ENCODE measurements around the gene TYSND1.
"Not testable (repeated sequence)": the region's sequence is repeated elsewhere in the genome, so short reads cannot be mapped to it uniquely, and the experiment has no call there.

The TYSND1 gene

GRCh38 chr10:70163448-70163847 is 16.9 kb upstream of the TYSND1 start:
- DNase-seq, result no peak

GRCh38 chr10:70162892-70163201 is 16.3 kb upstream of the TYSND1 start:
- DNase-seq, result no peak

DNA sequence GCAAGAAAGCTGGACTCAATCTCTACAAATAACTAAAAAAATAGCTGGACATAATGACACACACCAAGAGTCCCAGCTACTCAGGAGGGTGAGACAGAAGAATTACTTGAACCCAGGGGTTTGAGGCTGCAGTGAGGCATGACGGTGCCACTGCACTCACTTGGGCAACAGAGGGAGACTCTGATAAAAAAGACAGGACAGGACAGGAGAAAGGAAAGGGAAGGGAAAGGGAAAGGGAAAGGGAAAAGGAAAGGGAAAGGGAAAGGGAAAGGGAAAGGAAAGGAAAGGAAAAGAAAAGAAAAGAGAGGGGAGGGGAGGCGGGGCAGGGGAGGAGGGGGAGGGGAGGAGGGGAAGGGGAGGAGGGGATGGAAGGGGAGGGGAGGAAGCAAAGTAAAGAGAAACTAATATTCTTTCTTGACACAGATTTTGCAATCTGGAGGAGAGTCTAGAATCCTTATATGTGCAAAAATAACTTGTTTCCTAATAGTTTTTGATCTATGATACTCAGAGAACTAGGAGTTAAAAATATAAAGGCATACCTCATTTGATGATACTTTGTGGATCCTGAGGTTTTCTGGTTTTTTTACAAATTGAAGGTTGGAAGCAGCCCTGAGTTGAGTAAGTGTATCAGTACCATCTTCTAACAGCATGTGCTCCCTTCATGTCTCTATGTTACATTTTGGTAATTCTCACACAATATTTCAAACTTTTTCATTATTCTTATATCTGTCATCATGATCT is 15.8 kb upstream of the TYSND1 start:
- no peak for DNase-seq

DNA sequence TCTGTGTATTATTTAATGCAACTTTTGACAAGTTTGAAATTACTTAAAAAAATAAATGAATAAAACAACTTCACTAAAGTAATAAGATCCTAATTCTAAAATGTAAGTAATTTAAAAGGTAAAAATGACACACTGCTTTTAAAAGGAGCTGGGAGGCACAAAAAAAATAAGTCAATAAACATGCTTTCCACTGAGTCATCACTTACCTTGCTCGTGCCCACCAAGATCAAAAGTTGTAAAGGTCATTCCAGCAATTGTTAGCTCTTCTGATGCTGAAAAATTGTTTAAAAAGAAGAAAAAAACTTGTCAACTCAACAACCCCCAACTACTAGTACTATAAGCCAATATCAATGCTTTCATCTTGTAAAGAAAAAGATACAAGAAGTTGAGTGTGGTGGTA is 14.3 kb upstream of the TYSND1 start:
- no peak for DNase-seq

DNA sequence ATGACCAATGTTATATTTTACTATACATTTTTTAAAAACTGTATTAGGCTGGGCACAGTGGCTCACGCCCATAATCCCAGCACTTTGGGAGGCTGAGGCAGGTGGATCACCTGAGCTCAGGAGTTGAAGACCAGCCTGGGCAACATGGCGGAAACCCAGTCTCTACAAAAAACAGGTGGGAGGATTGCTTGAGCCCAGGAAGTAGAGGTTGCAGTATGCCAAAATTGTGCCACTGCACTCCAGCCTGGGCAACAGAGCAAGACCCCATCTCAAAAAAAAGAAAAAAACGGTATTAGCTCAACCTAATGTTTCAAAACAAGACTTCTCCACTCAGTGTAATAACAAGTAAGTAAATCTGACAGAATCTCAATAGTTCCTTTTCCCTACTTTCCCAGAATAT is 12.9 kb upstream of the TYSND1 start:
- not testable (repeated sequence) for DNase-seq

GRCh38 chr10:70158113-70158512 is 11.6 kb upstream of the TYSND1 start:
- DNase-seq, result no peak

GRCh38 chr10:70155255-70155838 is 8.8 kb upstream of the TYSND1 start:
- DNase-seq, result no peak

DNA sequence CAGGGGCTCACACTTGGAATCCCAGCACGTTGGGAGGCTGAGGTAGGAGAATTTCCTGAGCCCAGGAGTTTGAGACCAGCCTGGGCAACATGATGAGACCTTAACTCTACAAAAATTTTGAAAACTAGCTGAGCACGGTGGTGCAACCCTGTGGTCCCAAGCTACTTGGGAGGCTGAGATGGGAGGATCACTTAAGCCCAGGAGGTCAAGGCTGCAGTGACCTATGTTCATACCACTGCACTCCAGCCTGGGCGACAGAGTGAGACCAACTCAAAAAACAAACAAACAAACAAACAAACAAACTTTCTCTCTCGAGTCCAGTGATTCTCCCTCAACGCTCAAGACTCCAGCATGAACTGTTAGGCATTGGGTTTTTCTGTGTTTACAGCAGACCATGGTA is 2.0 kb upstream of the TYSND1 start:
- DNase-seq, result no peak

DNA sequence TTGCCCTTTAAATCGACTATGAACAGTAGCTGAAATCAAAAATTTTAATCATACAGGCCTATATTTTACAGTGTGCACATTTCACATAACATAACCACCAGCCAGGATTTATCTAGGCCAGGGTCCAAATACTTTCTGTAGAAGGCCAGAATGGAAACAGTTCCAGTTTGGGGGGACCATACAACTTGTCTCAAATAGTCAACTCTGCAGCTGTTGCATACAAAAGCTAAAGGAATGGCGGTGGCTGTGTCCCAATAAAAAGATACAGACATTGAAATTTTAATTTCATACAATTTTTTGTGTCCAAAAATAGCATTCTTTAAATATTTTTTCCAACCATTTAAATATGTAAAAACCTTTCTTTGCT is 742 bp upstream of the TYSND1 start:
- no peak for DNase-seq

DNA sequence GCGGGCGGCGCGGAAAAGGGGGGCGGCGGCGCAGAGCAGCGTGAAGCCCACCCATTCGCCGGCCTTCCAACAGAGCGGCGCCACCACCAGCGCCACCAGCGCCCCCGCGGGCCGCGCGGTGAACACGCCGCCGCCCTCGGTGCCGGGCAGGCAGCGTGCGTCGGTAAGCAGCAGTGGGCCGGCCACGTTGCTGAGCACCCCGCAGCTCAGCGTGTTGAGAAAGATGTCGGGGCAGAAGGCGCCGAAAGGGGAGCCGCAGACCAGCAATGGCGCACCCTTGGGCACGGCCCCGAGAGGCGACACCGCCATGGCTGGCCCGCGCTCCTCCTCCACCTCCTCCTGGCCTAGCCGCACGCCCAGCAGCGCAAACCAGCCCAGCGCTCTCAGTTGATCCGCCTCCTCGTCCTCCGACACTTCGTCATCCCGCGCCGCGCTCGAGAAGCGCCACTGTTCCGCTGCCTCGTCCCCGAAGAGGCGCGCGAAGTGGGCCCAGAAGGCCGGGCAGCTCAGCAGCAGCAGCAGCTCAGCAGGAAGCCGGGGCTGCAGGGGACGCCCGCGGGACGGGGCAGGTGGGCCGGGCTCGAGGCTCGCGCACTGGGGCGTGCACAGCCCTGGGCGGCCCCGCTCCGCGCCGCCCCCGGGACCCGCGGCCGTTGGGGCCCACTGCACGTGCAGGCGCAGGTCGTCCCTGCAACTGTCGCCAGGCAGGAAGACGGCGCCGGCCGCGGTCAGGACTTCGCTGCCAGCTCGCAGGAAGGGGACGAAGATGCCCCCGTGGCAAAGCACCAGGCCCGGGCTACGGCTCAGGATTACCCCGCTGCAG is 623 bp downstream of the TYSND1 start:
- DNase-seq, result peak; percentile 53

DNA sequence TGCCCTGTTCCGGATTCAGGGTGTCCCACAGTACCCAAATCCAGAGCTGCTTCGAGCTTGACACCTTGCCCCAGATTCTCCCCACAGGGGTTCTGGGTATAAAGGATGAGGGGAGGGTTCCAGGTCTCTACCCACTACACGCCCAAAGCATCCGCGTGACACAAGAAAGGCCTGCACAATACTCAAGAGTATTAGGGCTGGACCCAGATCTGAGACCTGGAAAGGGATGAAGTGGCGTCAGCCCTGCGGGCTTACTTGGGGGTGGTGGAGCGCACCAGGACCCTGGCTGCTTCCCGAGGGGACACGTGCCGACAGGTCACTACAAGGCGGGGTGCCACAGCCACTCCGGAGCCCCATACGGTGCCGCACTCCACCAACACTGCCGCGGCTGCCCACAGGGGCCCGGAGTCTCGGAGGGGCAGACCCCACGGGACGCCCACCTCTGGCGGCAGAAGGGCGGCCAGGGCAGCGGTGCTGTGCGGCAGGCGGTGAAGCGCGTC is 1.3 kb downstream of the TYSND1 start:
- no peak for DNase-seq

- no peak for DNase-seq
Observed at GRCh38 chr10:70144372-70145110, 2.0 kb downstream of the TYSND1 start.

- no peak for DNase-seq
Observed at GRCh38 chr10:70142555-70142954, 3.9 kb downstream of the TYSND1 start.

- no peak for DNase-seq
Observed at GRCh38 chr10:70140297-70140696, 6.2 kb downstream of the TYSND1 start.

- DNase-seq, result no peak
Observed at GRCh38 chr10:70139997-70140250, 6.6 kb downstream of the TYSND1 start.

DNA sequence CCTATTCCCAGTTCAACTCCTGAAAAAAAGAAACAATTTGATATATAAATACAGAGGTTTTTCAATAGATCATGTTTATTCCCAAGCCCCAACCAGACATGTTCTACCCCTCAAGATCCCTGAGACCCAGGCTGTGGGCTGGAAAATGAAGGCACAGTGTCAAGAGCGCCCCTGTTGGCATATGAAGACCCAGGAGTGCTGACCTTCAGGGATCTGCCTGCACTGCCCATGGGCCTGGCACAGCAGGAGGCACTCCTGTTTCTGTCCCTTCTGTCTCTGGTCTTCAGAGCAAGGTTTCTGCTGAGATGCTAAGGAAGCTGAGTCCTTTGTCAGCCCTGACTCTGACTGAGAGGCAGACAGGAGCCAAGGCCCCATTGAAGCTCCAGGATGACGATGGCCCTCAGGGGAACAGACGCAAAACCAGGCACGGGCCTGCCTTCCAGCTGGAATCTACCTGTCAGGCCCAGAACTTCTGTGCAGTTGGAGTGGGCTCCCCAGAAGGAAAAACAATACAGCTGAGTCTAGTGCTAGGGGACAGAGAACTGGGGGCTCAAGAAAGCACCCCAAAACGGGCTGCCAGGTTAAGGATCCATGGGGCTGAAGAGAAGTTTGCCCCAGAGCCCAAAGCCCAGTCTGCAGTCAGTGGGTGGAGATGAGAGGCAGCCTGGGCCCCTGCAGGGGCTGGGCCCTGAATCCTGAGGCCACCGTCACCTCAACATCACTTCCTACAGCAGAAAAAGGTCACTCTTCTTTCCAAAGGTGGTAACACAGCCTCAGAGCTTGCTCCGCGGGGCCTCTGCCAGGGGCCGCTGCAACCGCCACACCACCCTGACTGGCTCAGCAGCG is 7.1 kb downstream of the TYSND1 start:
- DNase-seq, result no peak

DNA sequence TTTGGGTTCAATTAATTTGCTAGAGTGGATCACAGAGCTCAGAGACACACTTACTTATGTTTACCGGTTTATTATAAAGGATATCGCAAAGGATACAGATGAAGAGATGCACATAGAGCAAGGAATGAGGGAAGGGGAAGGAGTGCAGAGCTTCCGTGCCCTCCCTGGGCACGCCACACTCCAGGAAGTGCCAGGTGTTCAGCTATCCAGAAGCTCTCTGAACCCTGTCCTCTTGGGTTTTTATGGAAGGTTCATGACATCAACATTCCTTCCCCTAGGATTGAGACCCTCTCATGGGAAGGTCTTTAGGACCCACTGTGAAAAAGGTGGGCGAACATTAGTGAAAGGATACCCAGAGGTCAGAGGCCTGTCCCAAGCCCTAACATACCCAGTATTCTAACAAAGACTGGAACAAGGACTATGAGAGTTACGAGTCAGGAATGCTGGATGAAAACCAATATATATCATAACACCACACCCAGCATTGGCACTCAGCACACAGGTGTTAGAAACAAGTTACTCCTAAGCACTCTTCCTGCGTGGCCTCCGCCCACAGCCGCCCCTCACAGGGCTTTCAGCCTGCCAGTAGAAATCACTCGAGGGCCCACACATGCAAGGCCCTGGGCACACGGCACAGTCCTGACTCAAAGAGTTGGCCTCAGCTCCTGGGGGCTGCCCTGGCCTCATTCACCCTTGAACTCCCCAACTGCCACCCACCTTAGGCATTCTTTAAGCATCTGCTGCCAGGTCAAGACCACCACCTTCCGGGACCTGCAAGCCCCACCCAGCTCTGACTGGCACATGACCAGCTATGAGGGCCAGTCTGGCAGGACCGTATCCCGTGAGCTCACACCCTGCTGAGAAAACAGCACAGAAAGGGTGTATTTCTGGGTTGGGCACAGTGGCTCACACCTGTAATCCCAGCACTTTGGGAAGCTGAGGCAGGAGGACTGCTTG is 8.3 kb downstream of the TYSND1 start:
- DNase-seq, result no peak

- no peak for DNase-seq
Observed at GRCh38 chr10:70137135-70137534, 9.4 kb downstream of the TYSND1 start.

DNA sequence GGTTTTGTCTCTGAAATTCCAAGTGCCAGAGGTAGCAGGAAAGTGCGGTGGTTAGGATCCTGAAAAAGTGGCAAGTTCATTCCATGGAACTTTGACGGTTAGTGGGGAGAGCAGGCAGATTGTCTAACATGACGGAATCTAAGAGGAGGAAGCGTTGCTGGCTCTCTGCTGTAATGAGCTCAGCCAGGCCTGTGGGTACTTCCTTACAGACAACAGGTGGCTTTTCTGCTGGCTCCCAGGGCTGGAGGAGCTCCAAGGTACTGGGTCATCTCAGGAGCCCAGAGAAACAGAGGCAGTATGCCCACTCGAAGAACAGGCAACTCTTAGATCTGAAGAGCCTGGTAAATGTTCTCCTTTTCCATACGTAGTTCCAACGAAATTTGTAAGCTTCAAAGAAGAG is 10.8 kb downstream of the TYSND1 start:
- no peak for DNase-seq

- no peak for DNase-seq
Observed at GRCh38 chr10:70135046-70135445, 11.5 kb downstream of the TYSND1 start.

Measured in effector CD8-positive, alpha-beta T cell (primary cell).